Kidney epithelial cell (primary cell): Measurements from ENCODE around the gene NRG3. TPM values are rescaled to one million over a fixed set of nuclear protein-coding genes. Genes with fewer than 3 reads are reported as not detected.

Source experiments
- DNase-seq: peaks from one replicate; pipeline ENCODE4 v3.0.0-alpha.2; 2010; ENCODE audit warnings: low read depth
- H3K27me3 ChIP-seq: 2 replicates; pipeline ENCODE4 v1.6.0; 2011; ENCODE audit warnings: low read length; ENCODE audit not compliant: control insufficient read depth, insufficient read depth
- H3K36me3 ChIP-seq: 2 replicates; pipeline ENCODE4 v1.5.1; 2011; ENCODE audit warnings: low read length; ENCODE audit not compliant: control insufficient read depth, insufficient read depth
- H3K4me3 ChIP-seq: 2 replicates; pipeline ENCODE4 v1.5.1; 2011; ENCODE audit warnings: low read depth, mild to moderate bottlenecking, control low read depth, low read length
- total RNA-seq: library from RNA; depleted of rRNA; stranded (reverse); fragments of >200 nt; gene quantifications from 2 replicates; pipeline ENCODE4 v1.2.3, GENCODE V29; 2015
- TF ChIP-seq, protein P1 (sequence below): IDR thresholded peaks from 2 replicates; pipeline ENCODE4 v1.5.1; 2011; ENCODE audit warnings: mild to moderate bottlenecking, moderate library complexity, low read length, control low read depth, inconsistent platforms; ENCODE audit not compliant: insufficient read depth, poor library complexity, severe bottlenecking

NRG3 gene
- total RNA-seq, 1 donor from 2014 or later = 10.2 TPM

DNA sequence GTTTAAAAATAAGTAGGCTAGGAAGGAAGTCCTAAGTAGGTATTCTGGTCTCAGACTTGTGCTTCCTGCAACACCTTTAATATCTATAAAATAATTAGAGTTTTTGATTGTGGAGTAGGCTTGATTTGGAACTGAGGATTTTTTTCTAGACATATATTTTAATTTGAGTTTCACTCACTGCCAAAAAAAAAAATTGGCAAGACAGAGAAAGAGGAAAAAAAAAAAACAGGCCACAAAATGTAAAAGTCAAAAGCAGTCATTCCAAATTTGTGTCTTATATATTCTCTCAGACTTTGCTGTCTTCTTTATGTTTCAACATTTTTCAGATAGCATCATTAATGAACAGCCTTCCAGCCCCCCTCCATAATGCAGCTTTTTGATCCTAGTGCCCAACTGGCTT, 346.1 kb downstream of the NRG3 start:
- TF ChIP-seq, protein P1, sequence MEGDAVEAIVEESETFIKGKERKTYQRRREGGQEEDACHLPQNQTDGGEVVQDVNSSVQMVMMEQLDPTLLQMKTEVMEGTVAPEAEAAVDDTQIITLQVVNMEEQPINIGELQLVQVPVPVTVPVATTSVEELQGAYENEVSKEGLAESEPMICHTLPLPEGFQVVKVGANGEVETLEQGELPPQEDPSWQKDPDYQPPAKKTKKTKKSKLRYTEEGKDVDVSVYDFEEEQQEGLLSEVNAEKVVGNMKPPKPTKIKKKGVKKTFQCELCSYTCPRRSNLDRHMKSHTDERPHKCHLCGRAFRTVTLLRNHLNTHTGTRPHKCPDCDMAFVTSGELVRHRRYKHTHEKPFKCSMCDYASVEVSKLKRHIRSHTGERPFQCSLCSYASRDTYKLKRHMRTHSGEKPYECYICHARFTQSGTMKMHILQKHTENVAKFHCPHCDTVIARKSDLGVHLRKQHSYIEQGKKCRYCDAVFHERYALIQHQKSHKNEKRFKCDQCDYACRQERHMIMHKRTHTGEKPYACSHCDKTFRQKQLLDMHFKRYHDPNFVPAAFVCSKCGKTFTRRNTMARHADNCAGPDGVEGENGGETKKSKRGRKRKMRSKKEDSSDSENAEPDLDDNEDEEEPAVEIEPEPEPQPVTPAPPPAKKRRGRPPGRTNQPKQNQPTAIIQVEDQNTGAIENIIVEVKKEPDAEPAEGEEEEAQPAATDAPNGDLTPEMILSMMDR = no peak
- H3K36me3 ChIP-seq = no peaks in the 10 kb centered on the region
- DNase-seq = no peak
- H3K4me3 ChIP-seq = no peak overlapping the region
- H3K27me3 ChIP-seq = no peaks in the 10 kb centered on the region

DNA sequence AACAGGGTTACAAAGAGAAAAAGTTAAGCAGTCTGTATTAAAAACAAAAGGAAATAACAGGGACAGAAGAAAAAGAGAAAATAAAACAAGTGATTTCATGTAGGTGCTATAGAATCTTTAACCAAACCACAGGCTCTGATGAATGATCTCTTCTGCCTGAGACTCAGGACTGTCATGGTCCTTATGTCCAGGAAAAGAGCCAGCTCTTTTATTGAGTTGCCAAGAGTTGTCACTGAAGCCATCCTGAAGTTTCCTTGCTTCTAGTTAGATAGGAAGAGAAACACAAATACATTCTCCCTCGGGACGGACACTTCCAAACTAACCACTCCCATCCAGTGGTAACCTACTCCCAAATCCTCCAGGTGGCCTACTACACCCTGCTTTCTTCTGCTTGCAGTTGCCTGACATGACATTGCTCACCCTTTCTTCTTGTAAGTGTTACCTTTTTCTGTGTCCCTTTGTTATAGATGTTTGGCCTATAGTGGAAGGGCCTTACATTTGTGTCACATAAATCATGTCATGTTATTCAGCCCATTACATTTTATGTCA, 346.7 kb downstream of the NRG3 start:
- no peak for DNase-seq
- H3K4me3 ChIP-seq = no peak overlapping the region
- TF ChIP-seq, protein P1 = no peak
- H3K36me3 ChIP-seq = no peaks in the 10 kb centered on the region
- no peaks in the 10 kb centered on the region for H3K27me3 ChIP-seq

DNA sequence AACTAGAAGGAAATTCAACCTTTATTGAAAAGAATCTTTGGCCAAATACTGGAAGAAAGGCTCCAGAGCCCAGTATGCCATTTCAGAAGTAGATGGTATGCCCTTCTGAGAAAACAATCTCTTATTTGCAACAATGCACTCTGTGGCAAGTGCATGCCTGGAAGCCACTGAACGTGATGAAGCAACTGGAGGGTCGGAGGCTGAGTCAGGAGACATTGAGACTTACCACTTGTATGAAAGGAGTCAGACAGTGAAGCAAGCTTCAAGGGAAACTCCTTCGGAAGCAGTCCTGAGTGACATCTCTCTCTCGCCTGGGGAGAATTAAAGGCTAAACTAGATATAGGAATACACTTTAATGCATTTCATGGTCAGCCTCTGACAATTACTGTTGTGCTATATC, 353.7 kb downstream of the NRG3 start:
- Histone ChIP-seq H3K27me3 (no peaks in the 10 kb centered on the region), H3K36me3 (no peaks in the 10 kb centered on the region), H3K4me3 (no peak overlapping the region)
- peak; percentile 1 for DNase-seq
- TF ChIP-seq, protein P1 = no peak

DNA sequence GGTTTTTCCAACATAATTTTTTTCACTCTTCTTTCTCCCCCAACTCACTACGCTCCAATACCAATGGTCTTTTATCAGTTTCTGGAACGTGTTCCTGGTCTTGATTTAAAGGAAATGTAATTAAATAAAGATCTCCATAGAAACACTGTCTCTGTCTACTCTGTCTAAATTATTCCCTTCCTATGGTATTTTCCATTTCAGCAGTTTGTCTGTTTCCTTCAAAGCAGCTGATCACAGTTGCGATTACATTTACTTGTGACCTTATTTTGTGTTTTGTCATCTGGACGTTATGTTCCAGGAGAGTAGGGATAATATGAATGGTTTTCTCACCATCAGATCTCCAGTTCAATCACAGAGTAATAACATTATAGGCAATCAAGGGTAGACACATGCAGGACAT, 359.2 kb downstream of the NRG3 start:
- no peaks in the 10 kb centered on the region for H3K36me3 ChIP-seq
- no peak overlapping the region for H3K4me3 ChIP-seq
- TF ChIP-seq, protein P1 = no peak
- DNase-seq = no peak
- H3K27me3 ChIP-seq = no peaks in the 10 kb centered on the region

DNA sequence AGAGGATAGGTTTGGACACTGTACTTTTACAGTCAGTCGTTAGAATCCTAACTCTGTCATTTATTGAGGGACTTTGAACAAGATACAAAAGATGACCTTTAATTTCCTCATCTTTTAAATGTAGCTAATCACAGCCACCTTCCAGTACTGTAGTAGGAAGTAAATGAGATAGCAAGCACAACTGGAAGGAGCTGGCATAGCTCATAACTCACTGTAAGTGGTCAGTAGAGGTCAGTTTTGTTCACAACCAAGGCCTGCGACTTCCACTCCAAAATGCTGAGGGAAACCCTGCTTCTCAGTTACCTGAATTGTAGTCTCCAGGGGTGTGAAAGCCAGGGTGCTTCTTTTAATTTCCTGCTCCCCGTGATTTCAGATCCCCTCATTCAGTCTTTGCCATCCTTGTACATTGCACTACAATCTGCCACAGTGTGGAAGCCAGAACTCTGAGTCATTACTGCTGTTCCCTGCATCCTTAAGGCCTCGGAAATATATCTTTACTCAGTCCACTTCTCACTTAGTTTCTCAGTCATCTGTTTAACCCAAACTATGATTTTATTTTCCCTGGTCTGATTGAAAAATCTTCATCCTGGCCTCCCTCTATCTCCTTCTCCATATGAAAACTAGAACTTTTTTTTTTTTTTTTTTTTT, 361.2 kb downstream of the NRG3 start:
- TF ChIP-seq, protein P1 = no peak

DNA sequence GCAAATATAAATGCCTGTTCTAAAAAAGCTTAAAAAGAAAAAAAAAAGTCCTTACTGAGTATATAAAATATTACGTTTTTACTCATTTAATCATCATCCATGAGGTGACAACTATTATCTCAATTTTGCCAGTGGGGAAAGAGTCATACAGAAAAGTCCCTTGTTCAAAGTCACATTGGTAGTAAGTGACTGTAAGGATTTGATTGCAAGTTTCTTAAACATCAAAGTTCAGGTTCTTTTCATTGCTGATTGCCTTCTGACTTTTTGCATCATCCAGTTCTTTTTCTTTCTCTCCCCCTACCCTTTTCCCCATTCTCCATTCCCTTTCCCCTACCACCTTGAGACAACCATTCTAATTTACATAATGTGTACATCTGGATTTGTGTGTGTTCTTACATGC, 363.3 kb downstream of the NRG3 start:
- TF ChIP-seq, protein P1 = no peak
- H3K4me3 ChIP-seq = no peak overlapping the region
- DNase-seq = no peak
- no peaks in the 10 kb centered on the region for H3K36me3 ChIP-seq
- no peaks in the 10 kb centered on the region for H3K27me3 ChIP-seq

More for the DNA sequence above, 361.2 kb downstream of the NRG3 start:
- Histone ChIP-seq H3K36me3 (no peaks in the 10 kb centered on the region), H3K27me3 (no peaks in the 10 kb centered on the region), H3K4me3 (no peak overlapping the region)
- DNase-seq = no peak
